H9 (cell line): ENCODE measurements around the gene RNASEL. TPM values are rescaled to one million over a fixed set of nuclear protein-coding genes. Genes with fewer than 3 reads are reported as not detected.

Experiments
- DNase-seq: peaks from one replicate; pipeline ENCODE4 v3.0.0-alpha.2; 2017
- H2AFZ ChIP-seq: one replicate; pipeline ENCODE4 v1.6.1; 2013; ENCODE audit warnings: mild to moderate bottlenecking, low read length, control low read depth, moderate library complexity
- H2AK5ac ChIP-seq: 2 replicates; pipeline ENCODE4 v1.6.1; 2013; ENCODE audit warnings: low read length, control low read depth, mixed read lengths; ENCODE audit not compliant: insufficient read length
- H2BK120ac ChIP-seq: one replicate; pipeline ENCODE4 v1.6.1; 2013; ENCODE audit warnings: low read depth, mild to moderate bottlenecking, low read length, control low read depth, inconsistent platforms; ENCODE audit not compliant: poor library complexity, severe bottlenecking
- H2BK12ac ChIP-seq: 2 replicates; pipeline ENCODE4 v1.6.1; 2013; ENCODE audit warnings: low read length, control low read depth, mixed read lengths, low read depth; ENCODE audit not compliant: insufficient read length
- H2BK15ac ChIP-seq: 2 replicates; pipeline ENCODE4 v1.6.1; 2013; ENCODE audit warnings: low read depth, low read length, control low read depth
- H2BK20ac ChIP-seq: one replicate; pipeline ENCODE4 v1.6.1; 2013; ENCODE audit warnings: low read depth, mild to moderate bottlenecking, low read length, control low read depth, inconsistent platforms; ENCODE audit not compliant: poor library complexity, severe bottlenecking
- H2BK5ac ChIP-seq: 2 replicates; pipeline ENCODE4 v1.6.1; 2013; ENCODE audit warnings: low read length, control low read depth, mixed read lengths; ENCODE audit not compliant: insufficient read length
- H3K14ac ChIP-seq: 2 replicates; pipeline ENCODE4 v1.6.1; 2013; ENCODE audit warnings: low read length, control low read depth; ENCODE audit not compliant: insufficient read depth
- H3K18ac ChIP-seq: 2 replicates; pipeline ENCODE4 v1.6.1; 2013; ENCODE audit warnings: low read depth, mild to moderate bottlenecking, mixed read lengths, low read length, control low read depth; ENCODE audit not compliant: insufficient read length
- H3K23ac ChIP-seq: 2 replicates; pipeline ENCODE4 v1.6.1; 2013; ENCODE audit warnings: low read length, control low read depth, mixed read lengths, low read depth; ENCODE audit not compliant: insufficient read length
- H3K23me2 ChIP-seq: 2 replicates; pipeline ENCODE4 v1.6.1; 2013; ENCODE audit warnings: low read depth, mild to moderate bottlenecking, mixed read lengths, low read length, control low read depth; ENCODE audit not compliant: insufficient read length, poor library complexity, severe bottlenecking
- H3K27ac ChIP-seq: 2 replicates; pipeline ENCODE4 v1.5.1; 2013; ENCODE audit warnings: low read length, control low read depth, mixed read lengths, low read depth; ENCODE audit not compliant: insufficient read length
- H3K27me3 ChIP-seq: 2 replicates; pipeline ENCODE4 v1.6.1; 2013; ENCODE audit warnings: low read length, control low read depth, inconsistent platforms; ENCODE audit not compliant: insufficient read depth
- H3K4ac ChIP-seq: 2 replicates; pipeline ENCODE4 v1.6.1; 2013; ENCODE audit warnings: low read depth, mild to moderate bottlenecking, control low read depth, inconsistent platforms, low read length, moderate library complexity
- H3K4me1 ChIP-seq: 2 replicates; pipeline ENCODE4 v1.6.1; 2013; ENCODE audit warnings: low read length, control low read depth, inconsistent platforms; ENCODE audit not compliant: insufficient read depth
- H3K4me2 ChIP-seq: 2 replicates; pipeline ENCODE4 v1.6.1; 2013; ENCODE audit warnings: low read length, control low read depth, mixed read lengths; ENCODE audit not compliant: insufficient read length, insufficient read depth
- H3K56ac ChIP-seq: 2 replicates; pipeline ENCODE4 v1.6.1; 2013; ENCODE audit warnings: low read depth, mild to moderate bottlenecking, mixed read lengths, low read length, control low read depth; ENCODE audit not compliant: insufficient read length
- H3K79me1 ChIP-seq: 2 replicates; pipeline ENCODE4 v1.6.1; 2013; ENCODE audit warnings: low read depth, mild to moderate bottlenecking, moderate library complexity, low read length, control low read depth, inconsistent platforms; ENCODE audit not compliant: insufficient read depth, poor library complexity, severe bottlenecking
- H3K79me2 ChIP-seq: 2 replicates; pipeline ENCODE4 v1.6.1; 2013; ENCODE audit warnings: low read length, control low read depth, inconsistent platforms; ENCODE audit not compliant: insufficient read depth
- H3K9ac ChIP-seq: 2 replicates; pipeline ENCODE4 v1.6.1; 2013; ENCODE audit warnings: low read length, control low read depth, mixed read lengths; ENCODE audit not compliant: insufficient read length; ENCODE audit errors: extremely low read depth
- H3K9me3 ChIP-seq: one replicate; pipeline ENCODE4 v1.6.1; 2013; ENCODE audit warnings: low read depth, low read length, inconsistent platforms; ENCODE audit not compliant: control insufficient read depth
- H3T11ph ChIP-seq: one replicate; pipeline ENCODE4 v1.6.1; 2013; ENCODE audit warnings: mild to moderate bottlenecking, low read length, control low read depth, inconsistent platforms
- H4K20me1 ChIP-seq: one replicate; pipeline ENCODE4 v1.6.1; 2013; ENCODE audit not compliant: control insufficient read depth, insufficient read length, insufficient read depth
- H4K5ac ChIP-seq: 2 replicates; pipeline ENCODE4 v1.6.1; 2013; ENCODE audit warnings: low read depth, mild to moderate bottlenecking, mixed read lengths, low read length, control low read depth; ENCODE audit not compliant: insufficient read length
- H4K8ac ChIP-seq: replicated peaks from 2 replicates; pipeline ENCODE4 v1.6.1; 2013; ENCODE audit warnings: low read length, control low read depth, mixed read lengths, low read depth; ENCODE audit not compliant: insufficient read length
- H4K91ac ChIP-seq: 2 replicates; pipeline ENCODE4 v1.6.1; 2013; ENCODE audit warnings: low read depth, mild to moderate bottlenecking, moderate library complexity, mixed read lengths, low read length, control low read depth; ENCODE audit not compliant: insufficient read length
- H3K27ac Mint-ChIP-seq, 3 experiments: 2 replicates in 2 of 3; 3 replicates in 1 of 3; pipeline ENCODE4 v1.8.0; 2020 to 2021; ENCODE audit warnings: mixed read lengths in 3 of 3, mild to moderate bottlenecking in 1 of 3, moderate library complexity in 1 of 3
- H3K27me3 Mint-ChIP-seq: 2 replicates; pipeline ENCODE4 v1.8.0; 2021; ENCODE audit warnings: low read depth, mild to moderate bottlenecking, moderate library complexity, mixed read lengths
- H3K36me3 Mint-ChIP-seq, 3 experiments: 2 replicates in 2 of 3; 3 replicates in 1 of 3; pipeline ENCODE4 v1.8.0; 2020 to 2021; ENCODE audit warnings: low read depth in 3 of 3, mixed read lengths in 3 of 3; ENCODE audit not compliant: insufficient read depth in 1 of 3
- H3K4me1 Mint-ChIP-seq, 2 experiments: 2 replicates each; pipeline ENCODE4 v1.8.0; 2020; ENCODE audit warnings: mixed read lengths in 2 of 2
- H3K4me3 Mint-ChIP-seq, 2 experiments: 2 replicates in 1 of 2; 3 replicates in 1 of 2; pipeline ENCODE4 v1.8.0; 2020 to 2021; ENCODE audit warnings: mild to moderate bottlenecking in 2 of 2, mixed read lengths in 2 of 2, moderate library complexity in 1 of 2
- H3K9me3 Mint-ChIP-seq, 2 experiments: 2 replicates in 1 of 2; 3 replicates in 1 of 2; pipeline ENCODE4 v1.8.0; 2020; ENCODE audit warnings: mild to moderate bottlenecking in 2 of 2, mixed read lengths in 2 of 2, moderate library complexity in 1 of 2
- WGBS: extraction: QIAGEN DNeasy Blood & Tissue Kit; methylation state at CpG from one replicate; pipeline ENCODE4 v1.1.7; 2013; ENCODE audit warnings: missing lambda C conversion rate, low lambda C conversion rate, mixed read lengths; ENCODE audit not compliant: insufficient read length; ENCODE audit errors: extremely low coverage; 5-methylcytosine and 5-hydroxymethylcytosine counted together
- total RNA-seq: library from RNA; stranded (reverse); gene quantifications from 2 replicates; pipeline ENCODE4 v1.2.1, GENCODE V29; 2021
- TF ChIP-seq, protein P1 (sequence below): fragments of 200-600 bp; sonication (generic); conservative IDR thresholded peaks from 3 replicates; pipeline ENCODE4 v1.8.0; 2021; ENCODE audit warnings: antibody characterized with exemption, mild to moderate bottlenecking

RNASEL gene
- total RNA-seq, 1 experiment from 2014 or later: 0.63 TPM

- Histone ChIP-seq H2BK20ac (no peak overlapping the region), H3K23me2 (peaks cover 15% of the 10 kb centered on the region), H3K27ac (no peak overlapping the region), H3K9ac (no peak overlapping the region), H4K8ac (no peak overlapping the region), H3K79me1 (no peaks in the 10 kb centered on the region), H3K23ac (no peak overlapping the region), H3K9me3 (no peaks in the 10 kb centered on the region), H2BK12ac (no peak overlapping the region), H3K4me2 (peak overlapping the region; percentile 52), H3K14ac (peak overlapping the region; percentile 74), H2BK120ac (no peak overlapping the region), H3K4me1 (peaks cover 22% of the 10 kb centered on the region; the same call in 1 of the 2 replicates), H2AK5ac (no peak overlapping the region), H4K20me1 (no peaks in the 10 kb centered on the region), H3K18ac (peak overlapping the region; percentile 89), H2BK5ac (no peak overlapping the region), H4K5ac (no peak overlapping the region), H4K91ac (no peak overlapping the region), H3K79me2 (no peaks in the 10 kb centered on the region), H3T11ph (no peak overlapping the region), H3K27me3 (no peaks in the 10 kb centered on the region; the same call in 1 of the 2 replicates), H3K56ac (no peak overlapping the region), H3K4ac (no peak overlapping the region), H2BK15ac (no peak overlapping the region), H2AFZ (no peak overlapping the region)
- Mint-ChIP-seq H3K36me3 (no peaks in the 10 kb centered on the region; a peak in 1 of 7 replicates), H3K4me3 (peak overlapping the region; percentile 69 to 78), H3K4me1 (peaks cover 72 to 74% of the 10 kb centered on the region in 2 experiments), H3K27ac (peak overlapping the region in 1 of 3 experiments; percentile 81; a peak in 4 of 7 replicates), H3K27me3 (peaks cover 81% of the 10 kb centered on the region), H3K9me3 (no peaks in the 10 kb centered on the region; a peak in 2 of 5 replicates)
- no CpG with 5 or more reads among the region's 56 CpGs for WGBS
- TF ChIP-seq, protein P1, sequence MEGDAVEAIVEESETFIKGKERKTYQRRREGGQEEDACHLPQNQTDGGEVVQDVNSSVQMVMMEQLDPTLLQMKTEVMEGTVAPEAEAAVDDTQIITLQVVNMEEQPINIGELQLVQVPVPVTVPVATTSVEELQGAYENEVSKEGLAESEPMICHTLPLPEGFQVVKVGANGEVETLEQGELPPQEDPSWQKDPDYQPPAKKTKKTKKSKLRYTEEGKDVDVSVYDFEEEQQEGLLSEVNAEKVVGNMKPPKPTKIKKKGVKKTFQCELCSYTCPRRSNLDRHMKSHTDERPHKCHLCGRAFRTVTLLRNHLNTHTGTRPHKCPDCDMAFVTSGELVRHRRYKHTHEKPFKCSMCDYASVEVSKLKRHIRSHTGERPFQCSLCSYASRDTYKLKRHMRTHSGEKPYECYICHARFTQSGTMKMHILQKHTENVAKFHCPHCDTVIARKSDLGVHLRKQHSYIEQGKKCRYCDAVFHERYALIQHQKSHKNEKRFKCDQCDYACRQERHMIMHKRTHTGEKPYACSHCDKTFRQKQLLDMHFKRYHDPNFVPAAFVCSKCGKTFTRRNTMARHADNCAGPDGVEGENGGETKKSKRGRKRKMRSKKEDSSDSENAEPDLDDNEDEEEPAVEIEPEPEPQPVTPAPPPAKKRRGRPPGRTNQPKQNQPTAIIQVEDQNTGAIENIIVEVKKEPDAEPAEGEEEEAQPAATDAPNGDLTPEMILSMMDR: no peak
- DNase-seq: peak; percentile 72
These were observed 25.9 kb upstream of the RNASEL start for GRCh38 chr1:182614796-182615454.
